PFSK-1 (cell line): ENCODE measurements around the gene INAVA.

Source experiments
- FOXP2 ChIP-seq: optimal IDR thresholded peaks from 2 replicates; pipeline ENCODE3; 2011; ENCODE audit warnings: borderline replicate concordance, control low read depth, inconsistent platforms; ENCODE audit not compliant: insufficient read depth; ENCODE audit errors: extremely low read length, extremely low read depth
- POLR2AphosphoS5 ChIP-seq: IDR thresholded peaks from 2 replicates; pipeline ENCODE4 v1.6.1; 2012; ENCODE audit warnings: low read depth, mild to moderate bottlenecking, control low read depth, low read length, moderate library complexity
- SIN3A ChIP-seq: IDR thresholded peaks from 2 replicates; pipeline ENCODE4 v1.6.1; 2012; ENCODE audit warnings: mild to moderate bottlenecking, low read length, moderate library complexity, borderline replicate concordance; ENCODE audit not compliant: insufficient read depth

DNA sequence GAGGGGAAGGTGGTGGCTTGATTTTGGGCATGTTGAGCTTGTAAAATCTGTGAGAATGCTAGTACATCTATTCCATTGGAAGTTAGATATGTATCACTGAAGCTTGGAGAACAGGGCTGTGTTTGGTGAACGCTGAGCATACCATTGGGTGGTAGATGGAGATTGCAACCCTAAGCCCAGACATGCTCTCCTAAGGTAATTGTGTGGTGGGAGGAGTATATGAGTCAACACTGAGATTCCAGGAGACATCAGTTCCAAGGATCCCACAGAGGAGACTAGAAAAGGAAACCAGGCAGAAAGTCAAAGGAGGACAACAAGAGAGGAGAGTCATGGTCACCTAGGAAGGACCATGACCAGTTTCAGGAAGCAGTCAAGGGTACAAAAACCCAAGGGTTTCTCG lies 68.4 kb downstream of the INAVA start:
- TF ChIP-seq FOXP2 (no peak), POLR2AphosphoS5 (no peak), SIN3A (no peak)
